Subcutaneous abdominal adipose tissue (tissue), 5 donors: ENCODE data around the gene PTMS.

Experiments
- H3K27ac ChIP-seq: one replicate; pipeline ENCODE4 v1.7.0; 2013; ENCODE audit warnings: low read depth, mild to moderate bottlenecking, inconsistent platforms, low read length, moderate library complexity
- H3K27me3 ChIP-seq, 5 donors: one replicate each; pipeline ENCODE4 v1.7.0; 2013; ENCODE audit warnings: low read length in 5 of 5, inconsistent platforms in 1 of 5; ENCODE audit not compliant: control insufficient read depth in 5 of 5, insufficient read depth in 4 of 5
- H3K36me3 ChIP-seq, 5 donors: one replicate each; pipeline ENCODE4 v1.7.0; 2013; ENCODE audit warnings: low read length in 5 of 5; ENCODE audit not compliant: control insufficient read depth in 5 of 5, insufficient read depth in 5 of 5
- H3K4me1 ChIP-seq, 5 donors: one replicate each; pipeline ENCODE4 v1.7.0; 2013; ENCODE audit warnings: low read length in 5 of 5, mild to moderate bottlenecking in 3 of 5, moderate library complexity in 1 of 5; ENCODE audit not compliant: control insufficient read depth in 5 of 5, insufficient read depth in 5 of 5
- H3K4me3 ChIP-seq, 5 donors: one replicate each; pipeline ENCODE4 v1.7.0; 2013; ENCODE audit warnings: low read length in 5 of 5, low read depth in 1 of 5
- H3K9ac ChIP-seq, 5 donors: one replicate each; pipeline ENCODE4 v1.7.0; 2013; ENCODE audit warnings: low read length in 5 of 5, mild to moderate bottlenecking in 4 of 5, moderate library complexity in 3 of 5
- H3K9me3 ChIP-seq, 5 donors: one replicate each; pipeline ENCODE4 v1.7.0; 2013; ENCODE audit warnings: low read length in 5 of 5; ENCODE audit not compliant: control insufficient read depth in 5 of 5
- donor health status: healthy.
- donor health status: healthy.
- donor health status: healthy.
- donor health status: healthy.
- donor health status: healthy.

Gene PTMS

GRCh38 chr12:6818645-6819044 is 52.5 kb downstream of the PTMS start:
- Histone ChIP-seq H3K9ac (no peak overlapping the region), H3K4me3 (no peak overlapping the region), H3K9me3 (no peaks in the 10 kb centered on the region), H3K27me3 (peaks cover 11 to 27% (median 23%) of the 10 kb centered on the region in 5 donors), H3K27ac (no peak overlapping the region), H3K36me3 (peaks cover 0 to 39% (median 7%) of the 10 kb centered on the region in 5 donors), H3K4me1 (peaks cover 0 to 15% (median 15%) of the 10 kb centered on the region in 5 donors)

GRCh38 chr12:6819106-6820030 is 53.2 kb downstream of the PTMS start:
- Histone ChIP-seq H3K27ac (no peak overlapping the region), H3K9ac (no peak overlapping the region), H3K9me3 (no peaks in the 10 kb centered on the region), H3K4me3 (no peak overlapping the region), H3K27me3 (peaks cover 11 to 33% (median 23%) of the 10 kb centered on the region in 5 donors), H3K36me3 (peaks cover 0 to 34% (median 7%) of the 10 kb centered on the region in 5 donors), H3K4me1 (peaks cover 0 to 15% (median 15%) of the 10 kb centered on the region in 5 donors)

GRCh38 chr12:6820166-6820565 is 54.0 kb downstream of the PTMS start:
- Histone ChIP-seq H3K27ac (no peak overlapping the region), H3K36me3 (peaks cover 0 to 27% (median 7%) of the 10 kb centered on the region in 5 donors), H3K4me1 (peaks cover 0 to 15% (median 15%) of the 10 kb centered on the region in 5 donors), H3K9me3 (no peaks in the 10 kb centered on the region), H3K27me3 (peaks cover 15 to 39% (median 29%) of the 10 kb centered on the region in 5 donors), H3K9ac (no peak overlapping the region), H3K4me3 (no peak overlapping the region)
